Measurements from ENCODE around the gene CBR1.

CBR1 gene

DNA sequence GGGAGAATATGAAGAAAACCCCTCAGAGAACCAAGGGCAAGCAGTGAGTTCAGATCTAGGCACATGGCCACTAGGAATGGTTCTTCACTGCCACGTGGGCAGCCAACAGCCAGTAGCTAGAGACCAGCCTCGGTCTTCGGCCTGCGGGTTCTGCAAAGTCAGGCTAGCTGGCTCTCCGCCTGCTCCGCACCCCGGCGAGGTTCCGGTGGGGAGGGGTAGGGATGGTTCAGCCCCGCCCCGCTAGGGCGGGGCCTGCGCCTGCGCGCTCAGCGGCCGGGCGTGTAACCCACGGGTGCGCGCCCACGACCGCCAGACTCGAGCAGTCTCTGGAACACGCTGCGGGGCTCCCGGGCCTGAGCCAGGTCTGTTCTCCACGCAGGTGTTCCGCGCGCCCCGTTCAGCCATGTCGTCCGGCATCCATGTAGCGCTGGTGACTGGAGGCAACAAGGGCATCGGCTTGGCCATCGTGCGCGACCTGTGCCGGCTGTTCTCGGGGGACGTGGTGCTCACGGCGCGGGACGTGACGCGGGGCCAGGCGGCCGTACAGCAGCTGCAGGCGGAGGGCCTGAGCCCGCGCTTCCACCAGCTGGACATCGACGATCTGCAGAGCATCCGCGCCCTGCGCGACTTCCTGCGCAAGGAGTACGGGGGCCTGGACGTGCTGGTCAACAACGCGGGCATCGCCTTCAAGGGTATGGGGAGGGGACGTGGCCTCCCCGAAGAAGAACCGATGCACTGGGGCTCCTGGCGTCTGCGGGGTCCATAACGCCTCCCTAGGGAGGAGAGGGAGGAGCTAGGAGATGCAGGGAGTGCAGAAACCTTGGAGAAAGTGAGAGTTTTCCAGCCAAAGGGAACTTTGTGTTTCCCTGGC is at the start of gene CBR1:
TSS of gene CBR1 (plus strand) at position 312 of the 871 bp plus-strand sequence. CDS start at position 404, 92 bp downstream.
- peak; percentile 73 to 98 (median 95) for DNase-seq

DNA sequence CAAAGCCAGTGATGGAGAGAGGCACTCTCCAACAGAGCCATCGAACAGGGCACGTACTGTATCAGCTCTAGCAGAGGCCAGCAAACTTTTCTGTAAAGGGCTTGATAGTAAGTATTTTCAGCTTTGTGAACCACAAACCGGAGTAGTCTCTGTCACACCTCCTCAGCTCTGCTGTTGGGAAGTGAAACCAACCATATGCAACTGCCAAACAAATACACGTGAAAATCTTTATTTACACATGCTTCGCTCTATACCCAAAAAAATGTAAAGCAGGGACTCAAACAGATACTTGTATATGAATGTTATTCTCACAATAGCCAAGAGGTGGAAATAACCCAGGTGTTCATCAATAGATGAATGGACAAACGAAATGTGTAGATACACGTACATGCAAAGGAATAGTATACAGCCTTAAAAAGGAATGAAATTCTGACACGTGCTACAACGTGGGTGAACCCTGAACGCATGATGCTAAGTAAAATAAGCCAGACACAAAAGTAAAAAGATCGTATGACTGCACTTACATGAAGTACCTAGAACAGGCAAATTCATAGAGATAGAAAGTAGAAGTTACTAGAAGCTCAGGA is 48.5 kb upstream of the CBR1 start:
- DNase-seq, result no peak

GRCh38 chr21:36022427-36023091 is 47.3 kb upstream of the CBR1 start:
- no peak for DNase-seq

DNA sequence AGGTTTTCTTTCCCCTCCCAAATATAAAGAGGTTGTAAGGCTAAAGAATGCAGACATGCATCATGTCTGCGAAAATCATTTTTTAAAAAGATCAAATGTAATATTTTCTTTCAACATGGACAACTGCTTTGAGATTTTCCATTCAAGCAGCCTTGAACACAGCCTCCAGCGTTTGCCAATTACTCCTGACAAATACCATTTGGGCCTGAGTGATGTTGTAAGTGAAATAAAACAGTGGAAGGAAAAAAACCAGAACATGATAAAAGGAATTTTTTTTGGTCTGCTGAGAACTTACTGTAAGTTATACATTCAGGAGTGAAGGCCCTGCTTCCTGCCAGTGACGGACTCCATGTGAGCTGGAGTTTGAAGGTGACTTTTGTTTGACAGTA is 46.7 kb upstream of the CBR1 start:
- DNase-seq, result no peak

DNA sequence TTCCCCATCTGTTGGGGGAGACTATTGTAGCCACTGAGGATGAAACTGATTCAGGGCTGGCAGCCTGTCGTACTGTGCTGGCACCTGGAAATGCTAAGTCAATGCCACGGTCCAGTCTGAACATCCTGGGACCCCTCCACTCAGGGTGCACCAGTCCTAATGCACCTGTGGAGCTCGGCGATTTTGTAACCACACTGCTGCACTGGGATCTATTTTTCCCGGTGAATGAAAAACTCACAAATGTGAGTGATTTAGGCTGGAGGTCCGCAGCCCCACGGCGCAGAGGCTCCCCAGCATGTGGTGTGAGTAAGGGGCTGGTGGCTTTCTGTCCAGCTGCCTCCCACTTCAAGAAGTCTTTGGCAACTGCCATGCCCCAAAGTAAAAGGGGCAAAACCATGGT is 45.0 kb upstream of the CBR1 start:
- DNase-seq, result no peak

GRCh38 chr21:36027347-36027746 is 42.5 kb upstream of the CBR1 start:
- DNase-seq, result no peak

GRCh38 chr21:36028127-36029069 is 41.4 kb upstream of the CBR1 start:
- peak in 51 of 56 donors; percentile 11 to 84 (median 53) for DNase-seq

DNA sequence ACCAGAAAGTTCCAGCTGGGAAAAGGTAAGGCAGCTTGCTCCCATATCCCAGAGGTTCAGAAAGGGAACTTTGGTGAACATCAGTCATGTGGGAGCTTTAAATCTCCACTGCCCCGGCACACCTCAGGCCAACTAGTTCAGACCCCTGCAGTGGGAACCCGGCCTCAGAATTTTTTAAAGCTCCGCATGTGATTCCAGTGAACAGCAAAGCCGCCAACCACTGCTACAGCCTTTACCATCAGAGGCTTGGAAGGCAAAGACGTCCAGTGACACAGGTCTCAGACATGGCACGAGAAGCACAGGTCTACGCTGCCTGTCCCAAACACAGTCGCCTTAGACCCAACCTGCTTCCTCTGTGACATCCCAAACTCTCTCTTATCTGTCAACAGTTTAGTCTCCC is 40.5 kb upstream of the CBR1 start:
- DNase-seq, result no peak

DNA sequence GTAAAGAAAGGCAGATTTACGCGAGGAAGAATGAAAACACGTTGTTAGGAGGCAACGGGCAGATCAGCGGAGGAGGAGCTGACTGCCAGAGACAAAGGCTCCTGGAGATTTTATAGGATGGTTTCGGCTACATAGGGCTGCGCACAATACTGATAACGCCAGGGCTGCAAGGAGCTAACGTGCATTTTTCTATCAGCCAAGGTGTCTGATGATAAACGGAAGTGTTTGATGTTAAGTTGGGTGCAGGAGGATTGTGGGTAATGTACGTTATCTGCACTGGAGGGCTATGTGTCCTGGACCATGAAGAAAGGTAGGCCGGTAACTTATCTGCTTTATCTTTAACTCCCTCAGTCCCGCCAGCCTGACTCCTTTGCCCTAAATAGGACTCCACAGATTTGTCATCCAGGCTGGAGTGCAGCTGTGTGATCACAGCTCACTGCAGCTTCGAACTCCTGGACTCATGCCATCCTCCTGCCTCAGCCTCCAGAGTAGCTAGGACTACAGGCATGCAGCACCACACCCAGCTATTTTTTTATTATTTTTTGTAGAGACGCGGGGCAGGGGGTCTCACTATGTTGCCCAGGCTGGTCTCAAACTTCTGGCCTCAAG is 39.1 kb upstream of the CBR1 start:
- DNase-seq, result no peak

- no peak for DNase-seq
These were observed 37.0 kb upstream of the CBR1 start for GRCh38 chr21:36032647-36033406.

DNA sequence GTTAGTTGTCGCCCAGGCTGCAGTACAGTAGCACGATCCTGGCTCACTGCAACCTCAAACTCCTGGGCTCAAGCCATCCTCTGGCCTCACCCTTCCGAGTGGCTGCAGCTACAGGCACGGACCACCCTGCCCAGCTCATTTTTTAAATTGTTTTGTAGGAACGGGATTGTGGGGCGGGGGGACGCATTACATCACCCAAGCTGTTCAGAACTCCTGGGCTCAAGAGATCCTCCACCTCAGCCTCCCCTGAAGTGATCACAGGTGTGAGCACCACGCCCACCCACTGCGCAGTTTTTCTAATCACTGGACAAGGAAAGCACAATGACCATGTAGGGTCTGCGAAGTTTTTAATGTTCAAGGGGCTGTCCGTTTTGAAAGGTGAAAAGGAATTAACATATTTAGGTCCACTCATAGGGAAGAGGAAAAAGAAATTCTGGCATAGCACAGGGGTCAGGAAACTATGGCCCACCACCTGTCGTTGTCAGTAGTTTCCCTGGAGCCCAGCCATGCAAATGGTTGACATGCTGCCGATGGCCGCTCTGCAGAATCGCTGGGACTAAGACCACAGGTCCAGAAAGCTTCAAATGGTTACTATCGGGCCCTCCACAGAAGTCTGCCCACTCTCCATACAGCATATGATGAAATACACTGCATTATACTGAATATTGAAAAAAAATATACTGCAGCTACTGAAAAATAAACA is 35.5 kb upstream of the CBR1 start:
- DNase-seq, result no peak

DNA sequence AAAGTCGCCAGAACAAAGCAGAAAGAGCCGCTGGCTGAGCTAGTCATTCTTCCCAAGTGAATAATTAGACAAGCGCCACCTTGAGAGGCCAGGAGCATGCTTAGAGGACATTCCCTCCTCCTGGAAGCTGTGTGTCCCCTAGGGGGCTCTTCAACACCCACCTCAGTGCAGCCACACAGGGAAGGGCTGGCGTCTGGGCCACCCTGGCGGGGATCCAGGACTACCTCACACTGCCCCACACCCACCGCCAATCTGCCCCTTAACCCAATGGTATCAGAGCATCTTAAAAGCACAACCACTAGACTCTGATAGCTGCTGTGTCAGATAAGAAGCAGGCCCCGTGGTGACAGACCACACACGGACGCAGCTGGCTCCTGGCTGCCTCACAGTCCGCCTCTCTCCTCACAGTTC is 34.4 kb upstream of the CBR1 start:
- DNase-seq, result no peak

DNA sequence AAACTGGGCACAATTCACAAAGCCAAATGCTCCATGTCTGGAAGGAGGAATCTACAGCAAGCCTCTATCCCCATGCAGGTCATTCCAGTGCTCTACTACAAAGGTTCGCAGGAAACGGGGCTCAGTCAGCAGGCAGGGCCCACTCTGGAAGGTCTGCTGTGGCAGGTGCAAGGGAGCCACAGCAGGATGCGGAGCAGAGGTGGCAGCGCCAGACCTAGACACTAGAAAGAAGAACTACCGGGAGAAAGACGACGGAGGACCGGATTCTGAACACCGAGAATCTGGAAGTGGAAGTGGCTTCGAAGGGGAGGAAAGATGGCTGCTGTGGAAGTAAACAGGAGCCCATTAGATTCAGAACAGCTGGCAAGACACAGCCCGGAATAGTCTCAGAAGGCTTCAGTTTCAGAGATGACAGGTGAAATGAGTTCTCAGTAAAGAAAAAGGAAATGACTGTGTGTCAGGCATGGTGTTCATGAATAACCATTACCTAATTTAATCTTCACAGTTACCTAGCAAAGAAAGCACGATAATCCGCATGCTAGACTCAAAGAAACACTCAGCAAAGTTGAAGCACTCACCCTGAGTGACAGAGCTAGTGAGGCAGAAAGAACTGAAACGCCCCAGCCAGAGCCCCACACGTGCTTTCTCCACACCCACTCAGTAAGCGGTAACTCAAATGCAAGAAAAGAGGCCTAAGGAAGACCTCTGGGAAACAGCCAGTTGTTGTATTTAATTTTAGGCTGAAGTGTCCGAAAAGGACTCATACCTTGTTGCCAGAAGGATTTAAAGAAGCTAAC is 30.9 kb upstream of the CBR1 start:
- peak in 9 of 56 donors; percentile 1 to 23 (median 6) for DNase-seq

DNA sequence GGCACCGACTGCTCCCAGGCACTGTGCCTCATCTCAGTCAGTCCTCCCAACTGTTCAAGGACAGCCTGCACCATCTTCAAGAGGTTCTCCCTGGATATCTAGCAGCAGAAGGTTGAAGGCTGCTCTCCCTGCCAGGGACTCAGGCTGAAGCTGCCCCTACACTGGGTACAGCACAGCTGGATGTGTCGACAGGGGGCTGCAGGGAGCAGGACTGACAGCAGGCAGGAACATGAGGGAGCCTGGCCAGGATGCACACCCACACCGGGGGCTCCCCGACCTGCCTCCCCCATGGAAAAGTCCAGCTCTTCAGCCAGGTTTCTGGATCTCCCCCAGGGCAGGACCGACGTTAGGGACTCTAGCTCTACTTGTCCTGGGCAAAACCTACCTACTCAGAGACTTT is 30.0 kb upstream of the CBR1 start:
- DNase-seq, result no peak

GRCh38 chr21:36040389-36040788 is 29.4 kb upstream of the CBR1 start:
- no peak for DNase-seq

DNA sequence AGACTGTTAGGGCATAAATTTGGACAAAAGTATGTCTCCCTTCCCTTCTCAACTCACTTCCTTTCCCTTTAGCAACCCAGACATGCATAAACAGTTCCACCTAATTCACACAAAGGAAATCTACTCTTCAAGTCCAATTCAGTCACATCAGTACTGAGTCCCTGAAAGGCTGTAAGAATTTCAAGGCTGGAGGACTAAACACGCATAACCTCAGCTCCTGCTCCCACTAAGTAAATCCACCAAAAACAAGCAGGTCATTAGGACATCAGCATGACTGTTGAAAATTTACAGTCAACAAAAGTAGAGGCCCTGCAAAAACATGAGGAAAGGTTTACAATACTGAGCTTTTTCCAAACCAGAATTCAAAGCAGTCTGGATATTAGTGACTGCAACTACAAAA is 27.9 kb upstream of the CBR1 start:
- DNase-seq, result no peak

GRCh38 chr21:36044056-36044455 is 25.8 kb upstream of the CBR1 start:
- DNase-seq, result no peak

GRCh38 chr21:36045993-36046392 is 23.8 kb upstream of the CBR1 start:
- no peak for DNase-seq

Data from nucleus accumbens (tissue), 56 donors.